Uterus (tissue), 4 donors: ENCODE results near the gene ACTRT2. TPM values are rescaled to one million over a fixed set of nuclear protein-coding genes. Genes with fewer than 3 reads are reported as not detected.

Source experiments
- DNase-seq, 2 donors: peaks; one replicate each; pipeline ENCODE4 v3.0.0-alpha.2; 2019 to 2020
- H3K27ac ChIP-seq, 2 donors: fragments of 200-600 bp; sonication (generic); 1 replicate in 1 of 2; 2 replicates in 1 of 2; pipeline ENCODE4 v1.5.1; 2016 to 2018
- H3K27me3 ChIP-seq, 2 donors: fragments of 200-600 bp; sonication (generic); one replicate each; pipeline ENCODE4 v1.5.1; 2018 to 2019; ENCODE audit warnings: control low read depth in 1 of 2
- H3K36me3 ChIP-seq, 2 donors: fragments of 200-600 bp; sonication (generic); one replicate each; pipeline ENCODE4 v1.5.1; 2019; ENCODE audit warnings: control low read depth in 1 of 2
- H3K4me1 ChIP-seq, 2 donors: fragments of 200-600 bp; sonication (generic); one replicate each; pipeline ENCODE4 v1.5.1; 2018 to 2019; ENCODE audit warnings: control low read depth in 1 of 2
- H3K4me3 ChIP-seq, 2 donors: fragments of 200-600 bp; sonication (generic); 1 replicate in 1 of 2; 2 replicates in 1 of 2; pipeline ENCODE4 v1.5.1; 2018 to 2019; ENCODE audit warnings: mild to moderate bottlenecking in 1 of 2
- H3K9me3 ChIP-seq, 2 donors: fragments of 200-600 bp; sonication (generic); one replicate each; pipeline ENCODE4 v1.5.1; 2019; ENCODE audit warnings: control low read depth in 1 of 2
- POLR2A ChIP-seq, 2 donors: fragments of 450-650 bp; IDR thresholded peaks; one replicate each; pipeline ENCODE4 v1.6.1; 2016; ENCODE audit warnings: antibody characterized with exemption in 2 of 2, mild to moderate bottlenecking in 1 of 2, moderate library complexity in 1 of 2
- intact Hi-C: fragments of 100-400 bp; cut with DNase I; formaldehyde crosslinking; loops from one replicate; pipeline ENCODE4 v1.15.1; 2023; ENCODE audit warnings: low total_unique reads
- total RNA-seq, 4 donors: library from RNA; depleted of rRNA in 3 of 4; stranded (reverse); fragments of >200 nt in 3 of 4; gene quantifications; one replicate each; pipeline versions ENCODE4 v1.1.0 to v1.2.4, GENCODE V29; 2014 to 2023
- TF ChIP-seq, protein P1 (sequence below), 4 experiments: fragments of 200-600 bp in 2 of 4; fragments of 450-650 bp in 2 of 4; sonication (generic) in 2 of 4; IDR thresholded peaks; one replicate each; pipeline ENCODE4 v1.5.1; 2016 to 2019; ENCODE audit warnings: antibody characterized with exemption in 4 of 4, mild to moderate bottlenecking in 2 of 4, moderate library complexity in 1 of 4
- donor health status: DM: yes; HTN: yes; CAD: no.

The ACTRT2 gene
- total RNA-seq, 4 donors from 2014 or later, result not detected

DNA sequence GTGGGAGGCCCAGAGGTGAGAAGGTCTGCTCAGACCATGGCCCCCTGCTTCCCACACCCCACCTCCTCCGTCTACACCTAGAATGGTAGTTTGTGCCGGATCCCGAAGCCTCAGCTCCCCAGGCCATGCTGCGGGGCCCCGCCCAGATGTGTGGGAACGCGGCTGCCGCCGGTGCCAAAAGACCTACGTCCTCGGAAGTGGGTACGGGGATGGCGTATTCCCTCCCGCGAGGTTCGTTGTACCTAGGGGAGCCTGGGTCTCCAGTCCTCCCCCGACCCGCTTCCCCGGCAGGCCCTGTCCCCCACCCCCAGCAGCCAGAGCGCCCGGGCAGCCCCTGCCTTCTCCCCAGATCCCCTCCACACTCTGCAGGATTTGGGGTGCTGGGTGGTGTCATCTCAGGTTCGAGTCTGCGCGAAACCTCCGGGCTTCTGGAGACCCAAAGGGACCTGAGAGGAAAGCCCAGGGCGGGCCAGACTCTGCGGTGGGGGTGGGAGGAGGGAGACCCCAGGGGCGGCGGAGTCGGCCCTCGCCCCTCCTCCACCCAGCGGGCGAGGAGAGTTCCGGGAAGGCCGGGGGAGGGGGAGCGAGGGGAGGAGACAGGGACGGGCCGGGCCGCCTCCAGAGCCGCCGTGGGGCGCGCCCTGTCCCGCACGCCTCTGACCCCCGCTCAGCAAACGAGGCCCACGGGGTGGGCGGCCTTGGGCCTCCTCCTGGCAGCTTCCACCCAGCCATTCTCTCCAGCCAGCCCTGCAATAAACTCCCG, 41.5 kb downstream of the ACTRT2 start:
- peaks cover 0 to 8% of the 10 kb centered on the region in 2 donors for H3K4me1 ChIP-seq
- H3K36me3 ChIP-seq, result no peaks in the 10 kb centered on the region
- TF ChIP-seq POLR2A (IDR thresholded peaks at IDR 0.05), result no peak
- TF ChIP-seq, protein P1, sequence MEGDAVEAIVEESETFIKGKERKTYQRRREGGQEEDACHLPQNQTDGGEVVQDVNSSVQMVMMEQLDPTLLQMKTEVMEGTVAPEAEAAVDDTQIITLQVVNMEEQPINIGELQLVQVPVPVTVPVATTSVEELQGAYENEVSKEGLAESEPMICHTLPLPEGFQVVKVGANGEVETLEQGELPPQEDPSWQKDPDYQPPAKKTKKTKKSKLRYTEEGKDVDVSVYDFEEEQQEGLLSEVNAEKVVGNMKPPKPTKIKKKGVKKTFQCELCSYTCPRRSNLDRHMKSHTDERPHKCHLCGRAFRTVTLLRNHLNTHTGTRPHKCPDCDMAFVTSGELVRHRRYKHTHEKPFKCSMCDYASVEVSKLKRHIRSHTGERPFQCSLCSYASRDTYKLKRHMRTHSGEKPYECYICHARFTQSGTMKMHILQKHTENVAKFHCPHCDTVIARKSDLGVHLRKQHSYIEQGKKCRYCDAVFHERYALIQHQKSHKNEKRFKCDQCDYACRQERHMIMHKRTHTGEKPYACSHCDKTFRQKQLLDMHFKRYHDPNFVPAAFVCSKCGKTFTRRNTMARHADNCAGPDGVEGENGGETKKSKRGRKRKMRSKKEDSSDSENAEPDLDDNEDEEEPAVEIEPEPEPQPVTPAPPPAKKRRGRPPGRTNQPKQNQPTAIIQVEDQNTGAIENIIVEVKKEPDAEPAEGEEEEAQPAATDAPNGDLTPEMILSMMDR (IDR thresholded peaks at IDR 0.05), result no peak
- H3K27ac ChIP-seq, result no peak overlapping the region
- no peak for DNase-seq
- no peaks in the 10 kb centered on the region for H3K9me3 ChIP-seq
- H3K4me3 ChIP-seq, result no peak overlapping the region
- H3K27me3 ChIP-seq, result peaks cover 22 to 59% of the 10 kb centered on the region in 2 donors
- intact Hi-C loops, result no loop called here

DNA sequence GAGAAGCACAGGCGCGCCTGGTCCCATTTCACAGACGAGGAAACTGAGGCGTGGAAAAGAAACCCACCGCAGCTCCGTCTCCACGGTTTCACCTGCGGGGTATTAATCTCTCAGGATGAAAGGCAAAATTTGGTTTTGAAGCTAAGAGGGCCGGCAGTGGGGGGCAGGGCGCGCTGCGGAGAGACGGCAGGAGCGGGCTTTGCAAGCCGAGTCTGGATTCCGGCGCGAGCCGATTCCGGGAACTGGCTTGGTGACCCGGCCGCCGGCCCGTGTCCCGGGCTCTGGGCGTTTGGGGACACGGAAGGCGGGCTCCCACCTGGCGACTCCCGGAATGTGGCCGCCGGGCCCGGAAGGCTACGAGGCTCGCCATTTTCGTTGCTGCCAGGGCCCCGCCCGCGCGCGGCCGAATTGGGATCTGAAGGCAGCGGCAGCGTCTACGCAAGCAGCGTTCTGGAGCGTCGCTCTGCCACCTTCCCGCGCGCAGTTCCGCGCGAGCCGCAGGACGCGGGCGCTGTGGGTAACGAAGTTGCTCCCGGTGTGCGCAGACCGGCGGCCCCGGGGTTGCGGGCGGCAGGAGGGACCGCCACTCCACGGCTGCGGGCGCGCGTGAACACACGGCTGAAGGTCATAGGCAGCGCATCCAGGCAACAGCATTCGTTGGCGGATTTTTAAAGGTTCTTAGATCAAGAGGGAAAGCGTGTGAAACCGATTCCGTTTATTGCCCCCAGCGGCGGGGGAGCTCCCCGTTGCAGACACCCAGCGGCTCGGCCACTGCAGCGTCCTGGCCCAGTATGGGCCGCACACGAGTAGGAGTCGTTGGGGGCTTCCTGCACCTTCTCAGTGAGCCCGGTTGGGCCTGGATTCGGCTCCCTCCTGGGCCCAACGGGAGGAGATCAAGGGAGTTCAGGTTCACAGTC, 42.4 kb downstream of the ACTRT2 start:
- intact Hi-C loops, result no loop called here
- H3K9me3 ChIP-seq, result no peaks in the 10 kb centered on the region
- H3K36me3 ChIP-seq, result no peaks in the 10 kb centered on the region
- no peak overlapping the region for H3K27ac ChIP-seq
- no peak for DNase-seq
- no peak overlapping the region for H3K4me3 ChIP-seq
- TF ChIP-seq POLR2A (IDR thresholded peaks at IDR 0.05), result no peak
- TF ChIP-seq, protein P1 (IDR thresholded peaks at IDR 0.05), result no peak
- H3K4me1 ChIP-seq, result peaks cover 0 to 16% of the 10 kb centered on the region in 2 donors
- peaks cover 28 to 64% of the 10 kb centered on the region in 2 donors for H3K27me3 ChIP-seq

DNA sequence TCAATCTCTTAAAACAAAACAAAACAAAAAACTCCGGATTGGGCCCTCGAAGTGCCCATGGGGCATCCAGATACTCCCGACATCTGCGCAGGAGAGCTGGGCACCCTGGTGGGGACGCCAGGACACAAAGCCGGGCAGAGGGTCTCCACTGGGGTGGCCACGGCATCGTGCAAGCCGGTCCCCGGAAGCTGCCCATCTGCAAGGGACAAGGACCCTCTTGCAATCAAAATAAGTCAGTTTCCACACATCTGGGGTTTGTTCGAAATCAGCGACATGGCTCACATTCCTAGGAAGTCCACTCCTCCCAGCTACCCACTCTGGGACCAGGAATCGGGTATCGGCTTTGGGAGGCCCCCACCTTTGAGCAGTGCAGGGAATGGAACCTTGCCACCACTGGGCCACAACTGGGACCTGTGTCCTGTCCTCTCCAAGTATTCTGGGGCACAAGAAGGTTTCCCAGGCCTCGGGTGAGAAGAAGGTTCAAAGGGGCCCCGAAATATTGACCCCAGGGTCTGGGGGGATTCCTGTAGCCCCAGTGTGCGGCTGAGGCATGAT, 43.1 kb downstream of the ACTRT2 start:
- no peak for TF ChIP-seq POLR2A (IDR thresholded peaks at IDR 0.05)
- TF ChIP-seq, protein P1 (IDR thresholded peaks at IDR 0.05), result no peak
- Histone ChIP-seq H3K27ac (no peak overlapping the region), H3K27me3 (peaks cover 28 to 64% of the 10 kb centered on the region in 2 donors), H3K36me3 (no peaks in the 10 kb centered on the region), H3K4me1 (peaks cover 0 to 18% of the 10 kb centered on the region in 2 donors), H3K4me3 (no peak overlapping the region), H3K9me3 (no peaks in the 10 kb centered on the region)
- DNase-seq, result no peak
- intact Hi-C loops, result no loop called here

DNA sequence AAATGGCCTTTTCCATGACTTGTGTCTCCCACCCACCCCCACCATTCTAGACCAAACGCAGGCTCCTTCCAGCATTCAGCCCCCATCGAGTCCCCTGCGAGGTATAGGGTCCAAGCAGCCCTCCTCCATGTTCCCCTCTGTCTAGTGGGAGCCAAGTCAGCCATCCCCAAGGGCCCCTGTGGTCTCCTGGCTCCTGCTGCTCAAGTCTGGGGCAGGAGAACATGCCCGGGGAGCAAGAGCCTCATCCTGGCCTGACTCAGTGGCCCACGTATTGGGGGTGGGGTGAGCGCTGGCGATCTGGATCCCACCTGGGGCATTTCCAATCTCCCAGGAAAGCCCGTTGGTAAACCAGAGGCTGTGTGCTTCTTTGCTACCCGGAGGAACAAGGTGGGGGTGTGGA, 43.6 kb downstream of the ACTRT2 start:
- intact Hi-C loops, result no loop called here
- no peak for DNase-seq
- Histone ChIP-seq H3K36me3 (no peaks in the 10 kb centered on the region), H3K9me3 (no peaks in the 10 kb centered on the region), H3K4me3 (no peak overlapping the region), H3K4me1 (peaks cover 0 to 18% of the 10 kb centered on the region in 2 donors), H3K27ac (no peak overlapping the region), H3K27me3 (peaks cover 28 to 64% of the 10 kb centered on the region in 2 donors)
- no peak for TF ChIP-seq POLR2A (IDR thresholded peaks at IDR 0.05)

DNA sequence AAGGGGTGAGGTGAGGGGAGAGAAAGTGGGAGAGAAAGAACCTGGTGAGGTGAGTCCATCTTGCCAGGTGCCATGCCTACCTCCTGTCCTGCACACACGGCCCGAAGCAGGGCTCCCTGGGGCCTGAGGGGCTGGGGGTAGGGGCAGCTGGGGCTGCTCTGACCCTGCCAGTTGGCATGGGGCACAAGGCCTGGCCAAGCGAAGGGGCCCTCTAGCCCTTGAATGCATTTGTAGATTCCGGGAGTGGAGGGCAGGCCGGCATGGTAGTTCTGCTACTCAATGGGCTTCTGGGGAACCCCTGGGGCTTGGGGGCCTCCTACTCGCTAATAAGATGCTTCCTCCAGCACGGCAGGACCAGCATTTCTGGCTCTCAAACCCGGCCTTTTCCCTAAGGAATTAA, 44.1 kb downstream of the ACTRT2 start:
- Histone ChIP-seq H3K4me3 (no peak overlapping the region), H3K27ac (no peak overlapping the region), H3K9me3 (no peaks in the 10 kb centered on the region), H3K4me1 (peaks cover 0 to 18% of the 10 kb centered on the region in 2 donors), H3K27me3 (peaks cover 28 to 64% of the 10 kb centered on the region in 2 donors), H3K36me3 (no peaks in the 10 kb centered on the region)
- no peak for TF ChIP-seq POLR2A (IDR thresholded peaks at IDR 0.05)
- TF ChIP-seq, protein P1 (IDR thresholded peaks at IDR 0.05), result no peak
- no peak for DNase-seq
- intact Hi-C loops, result no loop called here
